ENCODE results near the gene TOP2B. TPM values are rescaled to one million over a fixed set of nuclear protein-coding genes. Genes with fewer than 3 reads are reported as not detected.

The TOP2B gene
- total and polyA plus RNA-seq, 9 of the 15 experiments (the other 6 are each of a cell fraction or from before 2014, with no cell fraction given) = 45.3 to 186 (median 134) TPM

GRCh38 chr3:25663869-25664811 is 567 bp downstream of the TOP2B start (continued):
- TF ChIP-seq ZNF318 (IDR thresholded peaks at IDR 0.05; ENCODE audit: borderline replicate concordance in 1 of 2, low read depth in 1 of 2) (no peak), HINFP (tag; conservative IDR thresholded peaks at IDR 0.05; ENCODE audit: low read depth) (no peak), ZNF263 (CRISPR knock-in tag; IDR thresholded peaks at IDR 0.05; ENCODE audit: borderline replicate concordance) (no peak), ZNF77 (CRISPR knock-in tag; IDR thresholded peaks at IDR 0.05) (no peak), CBX8 (IDR thresholded peaks at IDR 0.05; ENCODE audit: borderline replicate concordance, extremely low read depth, low read depth, low read length, poor library complexity, severe bottlenecking) (no peak), RB1 (IDR thresholded peaks at IDR 0.05; ENCODE audit: low read depth) (0 out of 2 replicates have a peak, but pooled peaks have one; percentile 51), LARP7 (IDR thresholded peaks at IDR 0.05) (no peak), GTF3C2 (IDR thresholded peaks at IDR 0.05; ENCODE audit: borderline replicate concordance, extremely low read depth, insufficient read length) (no peak), PATZ1 (CRISPR knock-in tag; IDR thresholded peaks at IDR 0.05; ENCODE audit: borderline replicate concordance) (no peak), BRD4 (IDR thresholded peaks at IDR 0.05) (peak; percentile 75)
